Right atrium auricular region (tissue), 2 donors: ENCODE data around the gene SP1. TPM values are rescaled to one million over a fixed set of nuclear protein-coding genes. Genes with fewer than 3 reads are reported as not detected.
"Not testable (repeated sequence)": the region's sequence is repeated elsewhere in the genome, so short reads cannot be mapped to it uniquely, and the experiment has no call there.

Experiments used
- DNase-seq: peaks from one replicate; pipeline ENCODE4 v3.0.0-alpha.2; 2019; ENCODE audit warnings: low spot score
- H3K27ac ChIP-seq, 2 donors: fragments of 200-600 bp; sonication (generic); 1 replicate in 1 of 2; 2 replicates in 1 of 2; pipeline ENCODE4 v1.5.1; 2016 to 2019
- H3K27me3 ChIP-seq, 2 donors: fragments of 200-600 bp; sonication (generic); one replicate each; pipeline versions ENCODE4 v1.5.1 to v1.6.0; 2017 to 2019
- H3K36me3 ChIP-seq: fragments of 200-600 bp; sonication (generic); one replicate; pipeline ENCODE4 v1.5.1; 2016
- H3K4me1 ChIP-seq, 2 donors: fragments of 200-600 bp; sonication (generic); one replicate each; pipeline versions ENCODE4 v1.5.1 to v1.6.0; 2017 to 2019
- H3K4me3 ChIP-seq, 2 donors: fragments of 200-600 bp; sonication (generic); 1 replicate in 1 of 2; 2 replicates in 1 of 2; pipeline ENCODE4 v1.5.1; 2017 to 2019; ENCODE audit warnings: mild to moderate bottlenecking in 1 of 2, moderate library complexity in 1 of 2
- H3K9me3 ChIP-seq, 2 donors: fragments of 200-600 bp; sonication (generic); one replicate each; pipeline ENCODE4 v1.5.1; 2019
- CTCF ChIP-seq, 2 donors: fragments of 200-600 bp; sonication (generic); IDR thresholded peaks; one replicate each; pipeline ENCODE4 v1.5.1; 2019; ENCODE audit warnings: antibody characterized with exemption in 2 of 2
- total RNA-seq, 2 donors: library from RNA; depleted of rRNA; stranded (reverse); fragments of >200 nt; gene quantifications; one replicate each; pipeline ENCODE4 v1.1.0, GENCODE V29; 2016

Gene SP1
- total RNA-seq, 2 donors from 2014 or later: 21.2 to 36.6 TPM

GRCh38 chr12:53388932-53389331, 9.0 kb downstream of the SP1 start:
- no peaks in the 10 kb centered on the region for H3K27me3 ChIP-seq
- peaks cover 0 to 74% of the 10 kb centered on the region in 2 donors for H3K4me1 ChIP-seq
- DNase-seq: no peak
- TF ChIP-seq CTCF (IDR thresholded peaks at IDR 0.05): no peak
- peak overlapping the region; percentile 54 to 73 for H3K27ac ChIP-seq
- H3K9me3 ChIP-seq: no peaks in the 10 kb centered on the region
- peak overlapping the region in 1 of 2 donors; percentile 14 for H3K4me3 ChIP-seq
- H3K36me3 ChIP-seq: peaks cover 25% of the 10 kb centered on the region

- H3K4me1 ChIP-seq: peaks cover 0 to 66% of the 10 kb centered on the region in 2 donors
Measured at GRCh38 chr12:53389702-53390101, 9.7 kb downstream of the SP1 start.

GRCh38 chr12:53391724-53392123, 11.7 kb downstream of the SP1 start:
- Histone ChIP-seq H3K9me3 (no peaks in the 10 kb centered on the region), H3K27me3 (no peaks in the 10 kb centered on the region), H3K4me3 (no peak overlapping the region), H3K27ac (peak overlapping the region in 1 of 2 donors; percentile 49), H3K36me3 (peaks cover 5% of the 10 kb centered on the region), H3K4me1 (peaks cover 0 to 47% of the 10 kb centered on the region in 2 donors)
- no peak for DNase-seq
- TF ChIP-seq CTCF (IDR thresholded peaks at IDR 0.05): no peak

More at GRCh38 chr12:53389702-53390101, 9.7 kb downstream of the SP1 start:
- DNase-seq: no peak
- H3K27me3 ChIP-seq: no peaks in the 10 kb centered on the region
- no peak for TF ChIP-seq CTCF (IDR thresholded peaks at IDR 0.05)
- H3K27ac ChIP-seq: peak overlapping the region; percentile 49 to 67
- H3K9me3 ChIP-seq: no peaks in the 10 kb centered on the region
- H3K4me3 ChIP-seq: no peak overlapping the region
- peaks cover 17% of the 10 kb centered on the region for H3K36me3 ChIP-seq

GRCh38 chr12:53399896-53400295, 19.9 kb downstream of the SP1 start:
- no peak for TF ChIP-seq CTCF (IDR thresholded peaks at IDR 0.05)

GRCh38 chr12:53402351-53402750, 22.4 kb downstream of the SP1 start:
- not testable (repeated sequence) for H3K9me3 ChIP-seq, H3K27me3 ChIP-seq, H3K4me1 ChIP-seq, H3K4me3 ChIP-seq, H3K27ac ChIP-seq, DNase-seq
- peaks cover 17% of the 10 kb centered on the region for H3K36me3 ChIP-seq

More at GRCh38 chr12:53399896-53400295, 19.9 kb downstream of the SP1 start:
- Histone ChIP-seq H3K27ac (no peak overlapping the region), H3K36me3 (peaks cover 4% of the 10 kb centered on the region), H3K9me3 (no peaks in the 10 kb centered on the region), H3K4me1 (peaks cover 0 to 7% of the 10 kb centered on the region in 2 donors), H3K4me3 (no peak overlapping the region), H3K27me3 (no peaks in the 10 kb centered on the region)
- DNase-seq: no peak

GRCh38 chr12:53402871-53403270, 22.9 kb downstream of the SP1 start:
- Histone ChIP-seq H3K36me3 (peaks cover 22% of the 10 kb centered on the region), H3K9me3 (no peaks in the 10 kb centered on the region)
- no peak for DNase-seq

More at GRCh38 chr12:53402871-53403270, 22.9 kb downstream of the SP1 start:
- Histone ChIP-seq H3K4me1 (peaks cover 0 to 7% of the 10 kb centered on the region in 2 donors), H3K27me3 (no peaks in the 10 kb centered on the region), H3K27ac (no peak overlapping the region), H3K4me3 (no peak overlapping the region)
- TF ChIP-seq CTCF (IDR thresholded peaks at IDR 0.05): no peak
